Measurements from ENCODE around the gene STAP2.

Gene STAP2

GRCh38 chr19:4326837-4327251, 11.8 kb downstream of the STAP2 start:
- DNase-seq: no peak

GRCh38 chr19:4326215-4326836, 12.3 kb downstream of the STAP2 start:
- DNase-seq: no peak

GRCh38 chr19:4324228-4324627, 14.4 kb downstream of the STAP2 start:
- DNase-seq: no peak

- DNase-seq: no peak
These were observed 14.9 kb downstream of the STAP2 start for GRCh38 chr19:4323692-4324091.

GRCh38 chr19:4322942-4323665, 15.5 kb downstream of the STAP2 start:
- no peak for DNase-seq

- no peak for DNase-seq
These were observed 18.2 kb downstream of the STAP2 start for GRCh38 chr19:4320419-4320818.

- DNase-seq: no peak
These were observed 19.4 kb downstream of the STAP2 start for GRCh38 chr19:4319067-4319718.

GRCh38 chr19:4318460-4318859, 20.2 kb downstream of the STAP2 start:
- DNase-seq: no peak

GRCh38 chr19:4316956-4317355, 21.7 kb downstream of the STAP2 start:
- DNase-seq: no peak

- no peak for DNase-seq
These were observed 24.7 kb downstream of the STAP2 start for GRCh38 chr19:4313847-4314490.

- DNase-seq: no peak
These were observed 28.1 kb downstream of the STAP2 start for GRCh38 chr19:4310247-4311121.

- DNase-seq: no peak
These were observed 33.0 kb downstream of the STAP2 start for GRCh38 chr19:4305659-4306058.

- no peak for DNase-seq
These were observed 33.4 kb downstream of the STAP2 start for GRCh38 chr19:4305257-4305612.

GRCh38 chr19:4304538-4305256, 33.9 kb downstream of the STAP2 start, which contains the start of gene FSD1:
FSD1 (plus strand) TSS chr19:4304598; CDS start chr19:4304747, 149 bp downstream.
- DNase-seq: peak; percentile 67

- no peak for DNase-seq
These were observed 34.6 kb downstream of the STAP2 start for GRCh38 chr19:4303819-4304537.

GRCh38 chr19:4302243-4302640, 36.4 kb downstream of the STAP2 start, which contains the start of gene TMIGD2:
TMIGD2 (minus strand) TSS chr19:4302389; CDS start chr19:4302385, 4 bp downstream.
- DNase-seq: no peak

- DNase-seq: no peak
These were observed 36.9 kb downstream of the STAP2 start for GRCh38 chr19:4301590-4302242.

GRCh38 chr19:4300589-4300988, 38.0 kb downstream of the STAP2 start:
- DNase-seq: no peak

GRCh38 chr19:4298810-4299550, 39.6 kb downstream of the STAP2 start:
- DNase-seq: no peak
